Esophagus mucosa (tissue), 1 donor: Measurements from ENCODE around the gene FOXL1. TPM values are rescaled to one million over a fixed set of nuclear protein-coding genes. Genes with fewer than 3 reads are reported as not detected.
"Not testable (repeated sequence)": the region's sequence is repeated elsewhere in the genome, so short reads cannot be mapped to it uniquely, and the experiment has no call there.

Source experiments
- ATAC-seq: fragments of 200-7000 bp; cut with Tn5 transposase; one replicate; pipeline ENCODE4 v1.9.1; 2020
- total RNA-seq: library from RNA; stranded (reverse); gene quantifications from one replicate; pipeline ENCODE4 v1.2.4, GENCODE V29; 2023
- donor health status: DM: yes; HTN: yes; CAD: no.

FOXL1 gene
- total RNA-seq, 1 donor from 2014 or later = 0.08 TPM

GRCh38 chr16:86581458-86581857 lies 3.1 kb downstream of the FOXL1 start:
- no peak for ATAC-seq

GRCh38 chr16:86584071-86584685 lies 5.8 kb downstream of the FOXL1 start:
- no peak for ATAC-seq

- no peak for ATAC-seq
These were observed 6.7 kb downstream of the FOXL1 start for GRCh38 chr16:86584726-86585721.

- no peak for ATAC-seq
These were observed 7.7 kb downstream of the FOXL1 start for GRCh38 chr16:86585821-86586611.

- no peak for ATAC-seq
These were observed 9.1 kb downstream of the FOXL1 start for GRCh38 chr16:86587487-86587886.

GRCh38 chr16:86587955-86588354 lies 9.6 kb downstream of the FOXL1 start:
- not testable (repeated sequence) for ATAC-seq

GRCh38 chr16:86590501-86591144 lies 12.3 kb downstream of the FOXL1 start:
- ATAC-seq = peak; percentile 81

- ATAC-seq = no peak
These were observed 12.9 kb downstream of the FOXL1 start for GRCh38 chr16:86591270-86591669.

- ATAC-seq = no peak
These were observed 15.7 kb downstream of the FOXL1 start for GRCh38 chr16:86593913-86594620.

- no peak for ATAC-seq
These were observed 16.4 kb downstream of the FOXL1 start for GRCh38 chr16:86594721-86595120.

GRCh38 chr16:86595983-86596605 lies 17.7 kb downstream of the FOXL1 start:
- ATAC-seq = no peak

- ATAC-seq = no peak
These were observed 19.0 kb downstream of the FOXL1 start for GRCh38 chr16:86597126-86597879.

- ATAC-seq = no peak
These were observed 19.7 kb downstream of the FOXL1 start for GRCh38 chr16:86597880-86598606.

GRCh38 chr16:86598607-86599565 lies 20.5 kb downstream of the FOXL1 start:
- ATAC-seq = no peak

- ATAC-seq = no peak
These were observed 23.0 kb downstream of the FOXL1 start for GRCh38 chr16:86601356-86601755.

GRCh38 chr16:86602521-86602920 lies 24.2 kb downstream of the FOXL1 start:
- no peak for ATAC-seq

- ATAC-seq = peak; percentile 32
These were observed 26.3 kb downstream of the FOXL1 start for GRCh38 chr16:86604436-86605193.

GRCh38 chr16:86605950-86606349 lies 27.6 kb downstream of the FOXL1 start:
- ATAC-seq = no peak
